Esophagus (tissue), 2 donors: ENCODE results near the gene MBTD1. TPM values are rescaled to one million over a fixed set of nuclear protein-coding genes. Genes with fewer than 3 reads are reported as not detected.

Source experiments
- H3K27ac ChIP-seq, 2 donors: one replicate each; pipeline ENCODE4 v1.5.1; 2013; ENCODE audit warnings: low read depth in 2 of 2, mild to moderate bottlenecking in 2 of 2, inconsistent platforms in 1 of 2, low read length in 1 of 2, moderate library complexity in 1 of 2
- H3K27me3 ChIP-seq, 2 donors: one replicate each; pipeline ENCODE4 v1.6.1; 2013; ENCODE audit warnings: low read length in 2 of 2, control low read depth in 1 of 2, mild to moderate bottlenecking in 1 of 2; ENCODE audit not compliant: insufficient read depth in 2 of 2, control insufficient read depth in 1 of 2
- H3K36me3 ChIP-seq, 2 donors: one replicate each; pipeline ENCODE4 v1.6.1; 2013; ENCODE audit warnings: low read length in 1 of 2; ENCODE audit not compliant: control insufficient read depth in 2 of 2, insufficient read depth in 2 of 2
- H3K4me1 ChIP-seq, 2 donors: one replicate each; pipeline ENCODE4 v1.6.1; 2013; ENCODE audit warnings: low read length in 1 of 2; ENCODE audit not compliant: control insufficient read depth in 2 of 2, insufficient read depth in 2 of 2
- H3K4me3 ChIP-seq, 2 donors: one replicate each; pipeline ENCODE4 v1.5.1; 2013; ENCODE audit warnings: low read length in 2 of 2, mild to moderate bottlenecking in 2 of 2, low read depth in 1 of 2, moderate library complexity in 1 of 2
- H3K9me3 ChIP-seq, 2 donors: one replicate each; pipeline ENCODE4 v1.6.1; 2013; ENCODE audit warnings: mild to moderate bottlenecking in 2 of 2, low read depth in 1 of 2, low read length in 1 of 2, moderate library complexity in 1 of 2; ENCODE audit not compliant: control insufficient read depth in 2 of 2, insufficient read depth in 1 of 2
- WGBS, 2 donors: extraction: QIAGEN DNeasy Blood & Tissue Kit; methylation state at CpG; one replicate each; pipeline ENCODE4 v1.1.7; 2013; 5-methylcytosine and 5-hydroxymethylcytosine counted together
- polyA plus RNA-seq, 2 donors: library from polyadenylated mRNA; stranded (reverse); fragments of 200-250 nt; gene quantifications; one replicate each; pipeline ENCODE4 v1.2.3, GENCODE V29; 2013
- donor health status: healthy with polysubstance abuse.
- donor health status: Bipolar disorder and iron deficiency.

Gene MBTD1
- polyA plus RNA-seq, 2 donors = 3.9 to 8.0 TPM

DNA sequence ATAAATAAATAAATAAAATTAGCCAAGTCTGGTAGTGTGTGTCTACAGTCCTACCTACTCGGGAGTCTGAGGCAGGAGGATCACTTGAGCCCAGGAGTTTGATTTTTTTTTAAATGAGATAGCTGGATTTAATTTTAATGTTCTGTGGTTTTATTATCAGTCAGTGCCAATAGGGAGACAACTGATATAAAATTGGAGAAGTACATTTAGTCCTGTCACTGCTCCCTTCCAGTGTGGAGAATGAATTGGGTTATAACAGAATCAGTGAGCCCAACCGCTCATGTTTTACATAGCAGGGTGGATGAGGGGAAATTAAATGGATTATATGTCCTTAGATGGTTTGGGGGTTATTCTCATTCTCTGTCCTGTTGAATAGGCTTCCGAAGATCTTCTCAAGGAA, 100.2 kb downstream of the MBTD1 start:
- WGBS, 2 donors = 95% methylated on average over 3 of the region's 3 CpGs
- Histone ChIP-seq H3K27ac (no peak overlapping the region), H3K36me3 (peaks cover 0 to 10% of the 10 kb centered on the region in 2 donors), H3K27me3 (no peaks in the 10 kb centered on the region), H3K4me1 (no peaks in the 10 kb centered on the region), H3K4me3 (no peak overlapping the region), H3K9me3 (no peaks in the 10 kb centered on the region)

DNA sequence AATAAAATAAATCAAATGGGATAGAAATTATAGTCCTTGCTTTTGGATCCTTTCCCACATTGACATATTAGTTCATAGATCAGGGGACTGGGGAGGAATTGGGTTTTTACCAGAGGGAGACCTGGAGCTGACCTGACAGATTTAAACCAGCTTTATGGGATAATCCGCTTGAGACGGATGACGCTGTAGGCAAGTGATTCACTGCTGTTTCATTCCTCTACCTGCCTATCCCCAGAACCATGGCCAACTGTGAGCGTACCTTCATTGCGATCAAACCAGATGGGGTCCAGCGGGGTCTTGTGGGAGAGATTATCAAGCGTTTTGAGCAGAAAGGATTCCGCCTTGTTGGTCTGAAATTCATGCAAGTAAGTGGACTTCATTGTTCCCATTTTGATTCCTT, 104.4 kb downstream of the MBTD1 start:
- Histone ChIP-seq H3K36me3 (peaks cover 0 to 4% of the 10 kb centered on the region in 2 donors), H3K4me3 (no peak overlapping the region), H3K27ac (no peak overlapping the region), H3K27me3 (no peaks in the 10 kb centered on the region), H3K9me3 (no peaks in the 10 kb centered on the region), H3K4me1 (no peaks in the 10 kb centered on the region)
- 80 to 91% methylated on average over 8 of the region's 8 CpGs for WGBS, 2 donors

DNA sequence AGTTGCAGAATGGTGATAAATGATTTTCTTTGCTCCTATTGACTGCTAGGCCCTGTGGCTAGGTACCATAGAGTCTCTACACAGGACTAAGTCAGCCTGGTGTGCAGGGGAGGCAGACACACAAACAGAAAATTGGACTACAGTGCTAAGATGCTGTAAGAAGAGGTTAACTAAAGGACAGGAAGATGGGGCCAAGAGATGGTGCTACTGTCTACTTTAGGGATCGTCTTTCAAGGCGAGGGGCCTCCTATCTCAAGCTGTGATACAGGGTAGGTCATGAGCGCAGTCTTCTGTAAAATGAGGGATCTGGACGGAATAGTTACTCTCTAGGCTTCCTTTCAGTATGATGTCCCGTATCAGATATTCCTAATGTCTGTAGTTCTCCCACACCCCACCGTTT, 105.7 kb downstream of the MBTD1 start:
- Histone ChIP-seq H3K4me1 (no peaks in the 10 kb centered on the region), H3K36me3 (no peaks in the 10 kb centered on the region), H3K4me3 (peak overlapping the region; percentile 57 to 62), H3K9me3 (no peaks in the 10 kb centered on the region), H3K27me3 (no peaks in the 10 kb centered on the region), H3K27ac (peak overlapping the region; percentile 78 to 81)
- 6% methylated on average over 6 of the region's 6 CpGs for WGBS, 2 donors

DNA sequence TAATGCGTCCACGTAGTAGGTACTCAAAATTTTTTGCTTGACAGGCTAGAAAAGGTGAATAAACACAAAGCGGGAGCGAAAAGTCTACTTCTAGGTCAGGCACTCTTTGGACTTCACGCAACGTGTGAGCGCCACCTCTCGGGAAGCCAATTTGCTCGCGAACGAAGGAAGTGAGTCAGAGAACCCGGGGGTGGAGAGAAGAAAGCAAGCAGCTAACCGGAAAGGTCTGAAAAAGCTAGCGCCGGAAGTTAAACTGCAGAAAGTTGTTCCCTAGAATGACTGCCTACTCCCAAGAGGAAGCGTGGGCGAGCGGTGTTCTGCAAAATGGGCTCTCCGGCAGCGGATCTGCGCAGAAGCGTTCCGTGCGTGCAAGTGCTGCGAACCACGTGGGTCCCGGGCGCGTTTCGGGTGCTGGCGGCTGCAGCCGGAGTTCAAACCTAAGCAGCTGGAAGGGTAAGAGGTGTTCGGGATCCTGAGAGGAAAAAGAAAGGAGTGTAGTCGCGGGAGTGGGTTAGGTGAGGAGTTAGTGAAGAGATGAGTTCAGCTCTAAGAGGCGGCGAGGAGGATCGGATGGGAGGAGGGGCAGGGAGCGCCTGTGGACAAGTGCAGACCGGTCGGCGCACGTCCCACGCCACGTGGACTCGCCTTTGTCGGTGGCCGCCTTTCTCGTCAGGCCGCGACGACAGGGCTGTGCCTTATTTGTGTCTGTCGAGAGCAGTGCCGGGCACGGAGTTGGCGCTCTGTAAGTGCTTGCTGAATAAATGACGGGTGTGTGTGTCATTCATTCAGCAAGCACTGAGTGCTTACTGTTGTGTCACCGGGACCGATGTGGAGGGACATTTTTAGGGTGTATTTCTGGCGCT, 106.4 kb downstream of the MBTD1 start, which contains the start of gene NME1:
NME1 (plus strand) TSS at position 350 of the 863 bp plus-strand sequence. CDS start 2,096 bp downstream, outside the sequence.
- Histone ChIP-seq H3K4me3 (peak within 1 kb of the TSS; percentile 57 to 62), H3K27ac (peak within 1 kb of the TSS; percentile 78 to 81)
- 0% methylated on average over 60 of the region's 60 CpGs for WGBS, 2 donors

DNA sequence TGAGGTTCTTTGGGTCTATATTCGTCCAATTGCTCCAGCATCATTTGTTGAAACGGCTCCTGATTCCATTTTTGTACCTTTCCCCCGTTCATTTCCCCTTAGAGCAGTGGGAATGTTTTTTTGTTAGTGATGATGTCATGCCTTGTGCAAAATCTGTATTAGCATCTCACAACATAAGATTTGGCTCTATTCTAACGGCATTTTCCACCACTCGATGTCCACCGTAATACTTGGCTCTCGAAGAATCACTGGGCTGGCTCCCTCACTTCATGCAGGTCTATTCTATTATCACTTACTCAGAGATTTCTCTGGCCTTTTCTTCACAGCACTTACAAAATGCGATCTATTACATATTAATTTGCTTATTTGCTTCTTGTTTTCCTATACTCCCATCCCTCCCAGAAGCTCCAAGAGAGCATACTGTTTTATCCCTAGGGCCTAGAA, 107.1 kb downstream of the MBTD1 start:
- no peaks in the 10 kb centered on the region for H3K9me3 ChIP-seq
- H3K27ac ChIP-seq = peak overlapping the region; percentile 77 to 81
- H3K4me1 ChIP-seq = no peaks in the 10 kb centered on the region
- 11 to 13% methylated on average over 8 of the region's 8 CpGs for WGBS, 2 donors
- no peaks in the 10 kb centered on the region for H3K36me3 ChIP-seq
- H3K4me3 ChIP-seq = peak overlapping the region in 1 of 2 donors; percentile 21
- H3K27me3 ChIP-seq = no peaks in the 10 kb centered on the region

More for the DNA sequence above, 106.4 kb downstream of the MBTD1 start, which contains the start of gene NME1:
- H3K4me1 ChIP-seq = no peaks in the 10 kb centered on the region
- no peaks in the 10 kb centered on the region for H3K27me3 ChIP-seq
- no peaks in the 10 kb centered on the region for H3K9me3 ChIP-seq
- no peaks in the 10 kb centered on the region for H3K36me3 ChIP-seq

DNA sequence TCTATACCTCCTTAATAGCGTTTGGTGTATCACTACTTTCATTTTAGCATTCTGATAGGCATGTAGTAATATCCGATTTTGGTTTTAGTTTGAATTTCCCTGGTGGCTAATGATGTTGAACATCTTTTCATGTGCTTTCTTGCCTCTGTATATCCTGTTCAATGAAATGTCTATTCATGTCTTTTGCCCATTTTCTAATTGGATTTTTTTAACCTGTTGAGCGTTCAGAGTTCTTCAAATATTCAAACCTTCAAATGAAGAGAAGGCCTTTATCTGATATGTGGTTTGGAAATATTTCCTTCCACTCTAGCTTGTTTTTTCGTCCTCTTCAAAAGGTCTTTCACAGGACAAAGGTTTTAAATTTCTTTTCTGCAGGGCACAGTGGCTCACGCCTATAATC, 108.9 kb downstream of the MBTD1 start:
- 80 to 82% methylated on average over 5 of the region's 5 CpGs for WGBS, 2 donors
- H3K9me3 ChIP-seq = no peaks in the 10 kb centered on the region
- H3K4me3 ChIP-seq = no peak overlapping the region
- no peaks in the 10 kb centered on the region for H3K27me3 ChIP-seq
- H3K4me1 ChIP-seq = no peaks in the 10 kb centered on the region
- H3K27ac ChIP-seq = no peak overlapping the region
- H3K36me3 ChIP-seq = no peaks in the 10 kb centered on the region

DNA sequence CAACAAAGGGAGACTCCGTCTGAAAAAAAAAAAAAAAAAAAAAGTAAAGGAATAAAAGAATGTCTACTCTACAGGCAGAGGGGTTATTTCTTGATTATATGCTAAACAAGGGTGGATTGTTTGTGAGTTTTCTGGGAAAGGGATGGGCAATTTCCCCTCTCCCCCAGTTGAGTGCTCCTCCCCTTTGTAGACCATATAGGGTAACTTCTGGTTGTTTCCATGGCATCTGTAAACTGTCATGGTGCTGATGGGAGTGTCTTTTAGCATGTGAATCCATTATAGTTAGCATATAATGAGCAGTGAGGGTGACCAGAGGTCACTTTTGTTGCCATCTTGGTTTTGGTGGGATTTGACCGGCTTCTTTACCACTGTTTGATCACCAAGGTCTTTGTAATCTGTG, 110.7 kb downstream of the MBTD1 start:
- H3K27ac ChIP-seq = no peak overlapping the region
- H3K36me3 ChIP-seq = no peaks in the 10 kb centered on the region
- 84 to 91% methylated on average over 2 of the region's 2 CpGs for WGBS, 2 donors
- H3K27me3 ChIP-seq = no peaks in the 10 kb centered on the region
- H3K4me1 ChIP-seq = no peaks in the 10 kb centered on the region
- no peaks in the 10 kb centered on the region for H3K9me3 ChIP-seq
- no peak overlapping the region for H3K4me3 ChIP-seq

DNA sequence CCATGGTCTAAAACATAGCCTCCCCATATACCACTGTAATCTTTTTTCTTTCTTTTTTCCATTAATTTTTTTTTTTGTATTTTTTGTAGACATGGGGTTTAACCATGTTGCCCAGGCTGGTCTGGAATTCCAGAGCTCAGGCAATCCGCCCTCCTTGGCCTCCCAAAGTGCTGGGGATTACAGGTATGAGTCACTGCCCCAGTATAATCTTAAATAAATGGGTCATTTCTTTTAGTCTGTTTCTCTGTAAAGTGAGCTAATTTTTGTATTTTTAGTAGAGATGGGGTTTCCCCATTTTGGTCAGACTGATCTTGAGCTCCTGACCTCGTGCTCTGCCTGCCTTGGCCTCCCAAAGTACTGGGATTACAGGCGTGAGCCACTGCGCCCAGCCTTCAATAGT, 112.2 kb downstream of the MBTD1 start:
- WGBS, 2 donors = 56 to 66% methylated on average over 4 of the region's 4 CpGs
- Histone ChIP-seq H3K9me3 (no peaks in the 10 kb centered on the region), H3K36me3 (no peaks in the 10 kb centered on the region), H3K27me3 (no peaks in the 10 kb centered on the region), H3K4me3 (no peak overlapping the region), H3K4me1 (no peaks in the 10 kb centered on the region), H3K27ac (no peak overlapping the region)

DNA sequence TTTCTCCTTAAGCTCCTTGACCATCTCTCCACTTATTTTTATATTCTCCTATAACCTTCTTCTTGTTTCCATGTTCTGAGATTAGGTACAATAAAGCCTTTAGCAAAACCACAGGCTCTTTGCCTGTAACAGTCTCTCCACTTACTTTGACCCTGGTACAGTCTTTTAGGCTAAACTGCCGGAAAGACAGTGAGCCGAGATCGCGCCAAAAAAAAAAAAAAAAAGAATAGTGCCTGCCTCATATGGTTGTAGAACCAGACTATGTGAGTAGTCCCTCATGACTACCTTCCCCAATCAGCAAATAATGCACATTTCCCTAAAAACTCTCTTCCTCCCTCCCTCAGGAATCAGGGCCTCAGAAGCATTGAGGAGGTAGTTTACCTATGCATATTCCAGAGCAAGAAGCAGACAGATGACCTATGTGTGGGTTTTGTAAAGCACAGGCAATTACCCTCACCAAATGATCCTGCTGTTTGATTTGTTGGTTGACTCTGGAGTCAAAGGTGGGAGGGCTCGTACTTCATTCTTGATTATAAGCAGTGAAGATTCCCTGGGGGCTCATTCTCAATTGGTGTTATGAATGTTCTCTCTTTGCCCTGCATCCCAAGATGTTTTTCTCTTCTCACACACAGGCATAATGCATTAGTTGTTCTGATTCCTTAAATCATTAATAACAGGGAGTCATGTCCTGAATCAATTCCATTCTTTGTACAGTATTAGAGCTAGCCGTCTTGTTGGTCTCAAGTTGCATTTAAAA, 115.4 kb downstream of the MBTD1 start:
- H3K4me3 ChIP-seq = no peak overlapping the region
- no peaks in the 10 kb centered on the region for H3K9me3 ChIP-seq
- H3K4me1 ChIP-seq = no peaks in the 10 kb centered on the region
- H3K36me3 ChIP-seq = no peaks in the 10 kb centered on the region
- 74 to 80% methylated on average over 6 of the region's 6 CpGs for WGBS, 2 donors
- H3K27ac ChIP-seq = no peak overlapping the region
- no peaks in the 10 kb centered on the region for H3K27me3 ChIP-seq
